Adipose tissue (tissue), 3 donors: ENCODE measurements around the gene ABCA3. TPM values are rescaled to one million over a fixed set of nuclear protein-coding genes. Genes with fewer than 3 reads are reported as not detected.

ENCODE experiments used
- H3K27ac ChIP-seq: one replicate; pipeline ENCODE4 v1.5.1; 2013; ENCODE audit warnings: low read depth, low read length
- WGBS, 3 donors: extraction: QIAGEN DNeasy Blood & Tissue Kit; methylation state at CpG; one replicate each; pipeline ENCODE4 v1.1.7; 2013; 5-methylcytosine and 5-hydroxymethylcytosine counted together
- polyA plus RNA-seq, 3 donors: library from polyadenylated mRNA; stranded (reverse); fragments of 200-250 nt; gene quantifications; one replicate each; pipeline ENCODE4 v1.2.3, GENCODE V29; 2013
- donor health status: healthy with polysubstance abuse.
- donor health status: Bipolar disorder and iron deficiency.
- donor health status: healthy.

ABCA3 gene
- polyA plus RNA-seq, 3 donors, result 6.8 to 11.6 (median 8.0) TPM

GRCh38 chr16:2325791-2326190 is 14.7 kb downstream of the ABCA3 start:
- no peak overlapping the region for H3K27ac ChIP-seq
- 84 to 93% (median 89%) methylated on average over 16 of the region's 16 CpGs for WGBS, 3 donors

GRCh38 chr16:2325181-2325580 is 15.3 kb downstream of the ABCA3 start:
- no peak overlapping the region for H3K27ac ChIP-seq
- 85 to 87% (median 87%) methylated on average over 7 of the region's 7 CpGs for WGBS, 3 donors

GRCh38 chr16:2324296-2324859 is 16.1 kb downstream of the ABCA3 start:
- 87 to 90% (median 89%) methylated on average over 26 of the region's 26 CpGs for WGBS, 3 donors
- H3K27ac ChIP-seq, result no peak overlapping the region

DNA sequence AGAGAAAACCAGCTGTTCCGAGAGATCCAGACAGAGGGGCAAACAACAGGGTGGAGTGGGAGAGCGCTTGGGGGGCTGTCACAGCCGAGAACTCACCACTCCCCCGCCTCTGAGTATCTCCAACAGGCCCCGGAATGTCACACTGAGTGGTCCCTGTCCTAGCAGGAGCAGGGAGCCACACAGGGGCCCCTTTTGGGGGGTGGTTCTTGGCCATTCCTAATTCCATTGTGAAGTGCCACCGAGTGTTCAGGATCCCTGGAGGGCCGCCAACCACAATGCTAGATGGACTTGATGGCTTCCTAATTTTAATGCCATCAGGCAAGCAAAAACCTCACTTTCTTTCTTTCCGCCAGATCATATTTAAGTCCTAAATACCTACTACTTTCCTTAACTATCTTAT is 16.8 kb downstream of the ABCA3 start:
- 87 to 89% (median 88%) methylated on average over 8 of the region's 8 CpGs for WGBS, 3 donors
- H3K27ac ChIP-seq, result no peak overlapping the region

DNA sequence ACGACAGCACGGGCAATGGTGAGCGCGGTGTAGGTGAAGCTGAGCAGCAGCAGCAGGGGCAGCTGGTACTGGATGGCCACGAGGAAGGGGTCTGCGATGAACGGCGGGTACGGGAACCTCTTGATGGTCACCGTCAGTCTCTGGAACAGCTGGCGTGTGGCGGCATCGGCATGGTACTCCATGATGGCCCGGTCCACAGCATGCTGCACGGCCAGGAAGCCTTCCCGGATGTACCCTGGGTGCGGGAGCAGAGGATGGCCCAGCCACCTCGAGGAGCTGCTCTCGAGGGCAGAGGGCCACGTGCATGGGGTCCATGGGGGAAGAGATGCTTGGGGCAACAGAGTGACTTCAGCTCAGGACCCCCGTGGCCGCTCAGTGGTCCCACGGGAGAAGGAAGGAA is 20.9 kb downstream of the ABCA3 start:
- no peak overlapping the region for H3K27ac ChIP-seq
- WGBS, 3 donors, result 90 to 93% (median 91%) methylated on average over 23 of the region's 23 CpGs

DNA sequence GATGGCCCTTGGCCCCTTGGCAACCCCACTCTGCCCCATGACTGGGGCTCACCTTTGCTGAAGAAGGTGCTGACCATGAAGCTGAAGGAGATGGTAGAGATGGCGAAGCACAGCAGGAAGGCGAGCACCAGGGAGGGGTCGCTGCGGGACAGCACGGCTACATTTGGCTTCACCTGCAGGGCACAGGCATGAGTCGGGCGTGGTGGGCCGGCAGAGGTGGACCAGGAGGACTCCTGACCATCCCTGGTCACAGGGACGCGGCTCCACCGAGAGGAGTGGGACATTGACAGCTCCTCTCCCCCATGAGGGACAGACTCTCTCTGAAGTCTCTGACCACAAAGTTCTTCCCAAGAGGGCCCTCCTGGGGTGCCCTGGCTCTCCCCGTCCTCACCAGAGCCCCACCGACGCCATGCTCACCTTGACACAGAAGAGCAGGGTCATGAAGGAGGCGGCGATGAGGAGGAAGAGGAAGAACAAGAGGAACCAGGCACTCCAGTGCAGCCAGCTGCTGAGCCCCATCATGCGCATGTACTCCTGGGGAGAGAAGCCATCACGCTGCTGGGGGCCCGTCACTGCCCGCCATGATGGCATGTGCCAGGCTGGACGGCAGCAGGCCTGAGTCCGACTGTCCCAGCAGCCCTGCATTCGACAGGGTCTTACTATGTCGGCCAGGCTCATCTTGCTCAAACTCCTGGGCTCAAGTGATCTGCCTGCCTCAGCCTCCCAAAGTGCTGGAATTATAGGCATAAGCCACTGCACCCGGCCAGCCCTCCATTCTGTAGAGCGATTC is 23.1 kb downstream of the ABCA3 start:
- 92 to 95% (median 92%) methylated on average over 26 of the region's 26 CpGs for WGBS, 3 donors

DNA sequence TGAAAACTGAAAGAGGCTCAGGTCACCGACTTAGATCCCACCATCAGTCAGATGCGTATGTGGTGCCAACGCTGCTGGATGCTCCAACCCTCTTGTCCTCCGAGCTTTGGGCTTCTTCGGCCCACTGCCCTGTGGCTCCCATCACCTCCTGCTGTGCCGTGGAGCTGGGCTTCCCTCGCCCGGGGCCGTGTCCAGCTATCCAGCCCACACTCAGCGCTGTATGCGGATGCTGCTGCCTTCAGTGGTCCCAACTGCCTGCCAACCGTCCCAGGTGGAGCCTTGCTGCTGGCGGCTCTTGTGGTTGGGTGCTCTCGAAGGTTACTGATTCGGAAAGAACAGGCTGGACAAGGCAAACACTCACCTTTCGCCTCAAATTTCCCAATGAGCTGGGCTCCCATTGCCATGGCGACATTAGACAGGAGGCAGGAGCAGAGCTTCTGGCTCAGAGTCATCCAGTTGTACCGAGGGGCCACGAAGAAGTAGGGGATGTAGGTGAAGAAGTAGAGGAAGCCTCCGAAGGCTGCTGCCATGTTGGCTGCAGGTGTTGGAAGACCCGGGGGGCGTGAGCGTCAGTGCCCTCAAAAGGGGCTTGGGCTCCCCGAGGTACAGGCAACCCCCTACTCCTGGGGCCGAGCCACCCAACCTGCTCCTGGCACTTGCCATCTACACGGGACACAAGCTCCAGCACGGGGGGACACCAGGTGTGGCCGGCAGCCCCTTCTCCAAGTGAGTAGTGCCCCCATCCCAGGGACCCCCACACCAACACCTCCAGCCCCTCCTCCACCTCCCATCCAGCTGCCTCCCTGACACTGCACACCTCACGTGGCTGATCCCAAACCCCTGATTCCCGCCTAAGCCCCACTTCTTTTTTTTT is 32.2 kb downstream of the ABCA3 start:
- WGBS, 3 donors, result 91 to 92% (median 91%) methylated on average over 30 of the region's 30 CpGs

More for the DNA sequence above, 23.1 kb downstream of the ABCA3 start:
- no peak overlapping the region for H3K27ac ChIP-seq

DNA sequence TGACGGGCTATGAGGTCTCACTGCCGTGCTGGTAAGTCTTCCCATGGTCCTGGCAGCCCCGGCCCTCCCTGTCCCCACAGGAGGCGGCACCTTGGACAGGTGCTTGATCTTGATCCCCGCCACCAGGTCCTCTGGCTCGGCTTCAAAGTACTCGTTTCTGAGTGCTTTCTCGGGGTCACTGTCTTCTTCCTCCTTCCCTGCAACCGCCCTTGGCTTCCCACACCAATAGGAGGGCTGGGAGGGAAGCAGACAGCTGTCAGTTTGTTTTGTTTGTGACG is 40.7 kb downstream of the ABCA3 start:
- no peak overlapping the region for H3K27ac ChIP-seq
- WGBS, 3 donors, result 66 to 73% (median 71%) methylated on average over 10 of the region's 10 CpGs

More for the DNA sequence above, 32.2 kb downstream of the ABCA3 start:
- H3K27ac ChIP-seq, result no peak overlapping the region

GRCh38 chr16:2299121-2299914 is 41.2 kb downstream of the ABCA3 start:
- no peak overlapping the region for H3K27ac ChIP-seq
- 83 to 90% (median 85%) methylated on average over 31 of the region's 31 CpGs for WGBS, 3 donors

DNA sequence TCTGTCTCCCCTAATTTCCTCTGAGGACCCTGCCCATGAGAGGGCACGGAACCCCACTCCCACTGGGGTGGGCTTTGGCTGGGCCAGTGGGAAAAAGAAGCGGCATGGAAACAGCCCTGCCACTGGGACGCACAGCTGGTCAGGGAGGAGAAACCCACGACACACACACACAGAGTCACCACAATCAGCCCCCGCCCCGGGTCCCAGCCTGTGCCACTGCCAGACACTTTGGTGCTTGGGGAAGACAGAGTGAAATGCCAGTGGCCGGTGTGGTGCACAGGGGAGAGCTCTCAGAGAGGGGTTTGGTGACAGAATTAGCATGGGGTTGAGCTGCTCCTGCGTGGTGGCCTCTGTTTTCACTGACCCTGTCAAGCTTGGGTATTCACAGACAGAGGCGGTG is 41.9 kb downstream of the ABCA3 start:
- H3K27ac ChIP-seq, result no peak overlapping the region
- 89 to 95% (median 91%) methylated on average over 9 of the region's 9 CpGs for WGBS, 3 donors

- 94 to 97% (median 95%) methylated on average over 22 of the region's 22 CpGs for WGBS, 3 donors
- H3K27ac ChIP-seq, result no peak overlapping the region
Observed at GRCh38 chr16:2297506-2297860, 43.0 kb downstream of the ABCA3 start.

DNA sequence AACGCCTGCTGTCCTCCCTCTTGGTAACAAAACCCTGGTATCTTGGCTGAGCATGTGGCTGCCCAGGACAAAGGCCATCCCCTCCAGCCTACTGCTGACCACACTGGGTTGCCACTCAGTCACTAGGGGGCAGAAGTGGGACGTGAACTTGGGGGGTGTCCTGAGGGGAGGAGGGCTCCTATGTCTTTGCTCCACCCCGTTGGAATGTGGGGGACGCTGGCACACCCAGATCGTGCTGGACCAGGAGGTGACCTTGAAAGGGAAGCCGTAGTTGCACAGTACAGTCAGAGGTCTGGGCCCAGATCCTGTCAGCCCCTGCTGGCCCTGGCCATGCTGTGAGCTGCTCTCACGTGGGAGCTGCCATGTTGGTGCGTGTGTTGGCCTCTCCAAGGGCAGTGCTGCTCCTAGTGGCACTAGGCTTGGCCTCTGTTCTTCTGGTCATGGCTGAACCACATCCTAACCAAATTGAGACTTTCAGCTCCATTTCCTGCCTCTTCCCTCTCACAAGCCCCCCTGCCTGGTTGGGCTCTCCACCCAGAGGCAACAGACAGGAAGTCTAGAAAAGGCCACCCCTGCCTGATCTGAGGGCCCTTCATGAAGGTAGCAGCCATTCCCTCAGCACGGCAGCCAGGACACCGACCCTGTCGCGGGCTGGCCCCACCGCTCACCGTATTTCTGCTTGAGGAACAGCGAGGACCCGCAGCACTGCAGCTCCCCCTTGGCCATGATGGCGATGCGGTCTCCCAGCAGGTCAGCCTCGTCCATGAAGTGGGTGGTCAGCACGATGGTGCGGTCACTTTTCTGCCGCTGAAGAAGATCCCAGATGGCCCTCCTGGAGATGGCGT is 43.6 kb downstream of the ABCA3 start:
- 75 to 81% (median 77%) methylated on average over 22 to 23 of the region's 23 CpGs for WGBS, 3 donors
- H3K27ac ChIP-seq, result no peak overlapping the region

DNA sequence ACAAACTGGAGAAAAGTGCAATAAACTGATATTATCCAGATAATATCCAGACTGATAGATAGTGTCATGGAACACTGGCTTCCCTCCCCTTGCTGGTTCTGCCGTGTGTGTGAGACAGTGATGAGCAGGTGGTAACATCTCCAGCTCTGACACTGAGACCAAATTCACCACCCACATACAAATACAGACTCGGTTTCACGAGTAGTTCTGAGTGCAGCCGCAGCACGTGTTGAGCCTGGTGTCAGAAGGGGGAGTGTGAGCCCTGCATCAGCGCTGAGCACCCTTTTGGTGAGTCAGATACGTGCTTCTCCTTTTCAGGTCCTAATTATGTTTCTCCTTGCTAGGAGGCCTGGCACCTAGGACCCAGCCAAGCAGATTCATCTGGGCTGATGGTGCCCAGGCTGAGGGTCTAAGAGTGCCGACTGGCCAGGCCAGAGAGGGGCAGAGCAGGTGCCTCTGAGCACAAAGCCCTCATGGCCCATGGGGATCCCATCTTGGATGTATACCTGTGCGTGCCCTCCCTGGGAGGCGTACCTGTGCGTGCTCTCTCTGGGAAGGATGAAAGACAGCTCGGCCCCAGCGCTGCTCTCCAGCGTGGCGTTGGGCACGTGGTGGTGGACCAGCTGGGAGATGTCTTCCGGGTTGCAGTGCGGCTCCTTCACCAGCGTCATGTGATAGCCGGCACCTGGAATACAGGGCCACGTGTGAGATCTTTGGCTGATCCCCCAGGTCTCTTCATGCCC is 45.3 kb downstream of the ABCA3 start:
- H3K27ac ChIP-seq, result no peak overlapping the region
- WGBS, 3 donors, result 89 to 91% (median 91%) methylated on average over 21 of the region's 21 CpGs

GRCh38 chr16:2292221-2292620 is 48.3 kb downstream of the ABCA3 start:
- WGBS, 3 donors, result 89 to 93% (median 92%) methylated on average over 9 of the region's 9 CpGs
- no peak overlapping the region for H3K27ac ChIP-seq

DNA sequence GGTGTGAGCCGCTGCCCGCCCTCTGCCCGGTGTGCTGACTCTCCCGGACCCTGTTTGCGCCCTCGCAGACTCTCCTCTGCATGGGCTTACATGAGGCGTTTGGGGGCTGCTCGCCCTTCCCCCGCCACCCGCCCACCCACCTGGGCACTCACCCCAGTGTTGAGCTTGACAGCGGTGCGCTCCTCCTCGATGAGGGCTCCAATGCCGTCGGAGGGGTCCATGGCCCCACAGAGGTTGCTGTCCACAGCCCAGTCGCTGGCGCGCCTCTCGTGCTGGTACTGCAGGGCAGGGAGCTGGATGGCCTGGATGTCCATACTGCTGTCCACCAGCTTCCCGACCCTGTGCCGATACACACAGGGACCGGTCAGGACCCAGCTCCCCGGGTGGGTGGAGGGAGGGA is 51.2 kb downstream of the ABCA3 start:
- WGBS, 3 donors, result 90 to 92% (median 92%) methylated on average over 22 to 23 of the region's 23 CpGs
- H3K27ac ChIP-seq, result no peak overlapping the region

DNA sequence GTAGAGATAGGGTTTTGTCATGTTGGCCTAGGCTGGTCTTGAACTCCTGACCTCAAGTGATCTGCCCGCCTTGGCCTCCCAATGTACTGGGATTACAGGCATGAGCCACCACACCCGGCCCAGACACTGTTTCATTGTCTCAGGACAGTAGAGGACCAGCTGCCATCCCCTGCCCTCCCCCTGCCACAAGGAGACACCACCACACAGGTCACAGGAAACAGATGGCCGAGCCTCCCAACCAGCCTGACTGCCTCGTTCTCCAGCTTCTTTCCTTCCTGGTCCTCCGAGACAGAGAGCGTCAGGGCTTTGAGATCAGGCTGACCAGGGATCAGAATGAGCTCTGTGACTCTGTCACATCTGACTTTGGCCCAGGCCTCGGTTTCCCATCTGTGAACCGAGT is 51.8 kb downstream of the ABCA3 start:
- 61 to 83% (median 62%) methylated on average over 8 of the region's 8 CpGs for WGBS, 3 donors
- H3K27ac ChIP-seq, result no peak overlapping the region

DNA sequence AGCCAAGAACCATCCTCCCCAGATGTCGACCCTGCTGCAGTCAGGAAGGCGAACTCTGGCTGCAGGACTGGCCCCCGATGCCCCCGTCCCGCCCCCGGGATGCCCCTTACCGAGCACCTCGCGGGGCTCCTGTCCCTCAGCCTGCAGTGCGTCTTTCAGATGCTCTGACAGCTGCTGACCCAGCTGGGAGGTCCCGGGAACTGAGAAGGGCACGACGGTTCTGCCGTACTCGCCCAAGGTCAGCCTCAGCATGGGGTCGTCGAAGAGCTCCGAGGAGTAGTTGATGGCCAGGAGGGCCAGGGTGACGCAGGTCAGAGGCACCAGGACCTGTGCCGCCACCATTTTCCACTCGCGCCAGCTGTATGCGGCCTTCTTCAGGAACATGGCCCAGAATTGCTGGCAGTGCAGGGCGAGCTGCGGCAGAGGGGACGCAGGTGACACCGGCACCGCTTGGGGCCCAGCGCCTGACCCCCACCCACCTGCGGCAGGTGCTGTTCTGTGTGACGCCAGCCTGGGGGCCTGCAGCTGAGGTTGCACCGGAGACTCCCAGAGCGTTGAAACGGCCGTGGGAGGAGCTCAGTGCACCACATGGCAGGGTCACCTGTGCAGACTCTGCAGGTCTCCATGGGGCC is 52.5 kb downstream of the ABCA3 start:
- whole genome bisulfite sequencing, 3 donors, result 81 to 88% (median 86%) methylated on average over 35 of the region's 35 CpGs
- no peak overlapping the region for H3K27ac ChIP-seq
